Measurements from ENCODE around the gene VSIG10L2. TPM values are rescaled to one million over a fixed set of nuclear protein-coding genes. Genes with fewer than 3 reads are reported as not detected.
"Not testable (repeated sequence)": the region's sequence is repeated elsewhere in the genome, so short reads cannot be mapped to it uniquely, and the experiment has no call there.

VSIG10L2 gene
- total RNA-seq, 5 donors from 2014 or later (not counting 1 experiment from before 2014, with no cell fraction given), result not detected

- peak overlapping the region in 1 of 2 donors; percentile 44 for H3K4me3 ChIP-seq (ENCODE audit: control insufficient read depth in 1 of 2, extremely low read depth in 1 of 2, low read length in 1 of 2)
- WGBS (ENCODE audit: insufficient coverage), result 62% methylated on average over 8 of the region's 11 CpGs
- CTCF ChIA-PET, result interaction anchor here in 1 of 2 donors (0.6 kb wide), 1 partner anchor 22 kb away, joined by 4 read pairs; no protein-coding TSS in a partner anchor
These were observed 41.2 kb upstream of the VSIG10L2 start for GRCh38 chr11:125904678-125905077.

GRCh38 chr11:125910226-125910849 is 35.5 kb upstream of the VSIG10L2 start:
- POLR2A ChIA-PET, result interaction anchor here in 1 of 2 donors (0.7 kb wide), 1 partner anchor 497 kb away, joined by 5 read pairs; no protein-coding TSS in a partner anchor
- H3K4me3 ChIP-seq (ENCODE audit: control insufficient read depth in 1 of 2, extremely low read depth in 1 of 2, low read length in 1 of 2), result no peak overlapping the region

More at GRCh38 chr11:125904678-125905077, 41.2 kb upstream of the VSIG10L2 start:
- POLR2A ChIA-PET, result no interaction called here
- H3K36me3 Mint-ChIP-seq, result peaks cover 11% of the 10 kb centered on the region
- H3K27me3 Mint-ChIP-seq, result peaks cover 10 to 27% of the 10 kb centered on the region in 2 donors
- Histone ChIP-seq H3K27ac (ENCODE audit: low read length) (no peak overlapping the region), H3K9me3 (no peaks in the 10 kb centered on the region), H3K4me1 (ENCODE audit: control insufficient read depth in 1 of 2, extremely low read depth in 1 of 2, insufficient read depth in 2 of 2, low read length in 2 of 2) (peaks cover 20 to 25% of the 10 kb centered on the region in 2 experiments), H3K27me3 (replicated peaks in 1 of 2; ENCODE audit: control insufficient read depth in 2 of 2, extremely low read depth in 1 of 2, insufficient read depth in 2 of 2, low read length in 1 of 2) (peaks cover 5 to 20% of the 10 kb centered on the region in 2 experiments), H3K36me3 (ENCODE audit: control insufficient read depth in 2 of 2, extremely low read depth in 1 of 2, insufficient read depth in 1 of 2, low read length in 1 of 2) (peaks cover 0 to 6% of the 10 kb centered on the region in 2 donors)
- peak overlapping the region in 1 of 2 donors; percentile 83 for H3K27ac Mint-ChIP-seq
- ATAC-seq (replicated peaks in 1 of 4) (no peak), DNase-seq (no peak)
- peak overlapping the region; percentile 66 to 89 (median 71) for H3K4me3 Mint-ChIP-seq
- H3K9me3 Mint-ChIP-seq, result no peaks in the 10 kb centered on the region
- H3K4me1 Mint-ChIP-seq, result peaks cover 22 to 40% (median 38%) of the 10 kb centered on the region in 3 donors

GRCh38 chr11:125914601-125915000 is 31.2 kb upstream of the VSIG10L2 start:
- WGBS (ENCODE audit: insufficient coverage), result 96% methylated on average over 2 of the region's 3 CpGs
- H3K4me1 Mint-ChIP-seq; H3K4me1 ChIP-seq (ENCODE audit: control insufficient read depth in 1 of 2, extremely low read depth in 1 of 2, insufficient read depth in 2 of 2, low read length in 2 of 2); H3K9me3 ChIP-seq; H3K9me3 Mint-ChIP-seq; DNase-seq; H3K4me3 Mint-ChIP-seq; ATAC-seq (replicated peaks in 1 of 4); H3K36me3 Mint-ChIP-seq; CTCF ChIA-PET; H3K27ac Mint-ChIP-seq; H3K27ac ChIP-seq (ENCODE audit: low read length); H3K36me3 ChIP-seq (ENCODE audit: control insufficient read depth in 2 of 2, extremely low read depth in 1 of 2, insufficient read depth in 1 of 2, low read length in 1 of 2); POLR2A ChIA-PET; H3K4me3 ChIP-seq (ENCODE audit: control insufficient read depth in 1 of 2, extremely low read depth in 1 of 2, low read length in 1 of 2): not testable (repeated sequence)
- peaks cover 42 to 44% of the 10 kb centered on the region in 2 donors for H3K27me3 Mint-ChIP-seq
- H3K27me3 ChIP-seq (replicated peaks in 1 of 2; ENCODE audit: control insufficient read depth in 2 of 2, extremely low read depth in 1 of 2, insufficient read depth in 2 of 2, low read length in 1 of 2), result peaks cover 0 to 17% of the 10 kb centered on the region in 2 experiments

More at GRCh38 chr11:125910226-125910849, 35.5 kb upstream of the VSIG10L2 start:
- no peak overlapping the region for H3K27ac Mint-ChIP-seq
- Histone ChIP-seq H3K27ac (ENCODE audit: low read length) (no peak overlapping the region), H3K9me3 (no peaks in the 10 kb centered on the region), H3K36me3 (ENCODE audit: control insufficient read depth in 2 of 2, extremely low read depth in 1 of 2, insufficient read depth in 1 of 2, low read length in 1 of 2) (no peaks in the 10 kb centered on the region), H3K4me1 (ENCODE audit: control insufficient read depth in 1 of 2, extremely low read depth in 1 of 2, insufficient read depth in 2 of 2, low read length in 2 of 2) (no peaks in the 10 kb centered on the region), H3K27me3 (replicated peaks in 1 of 2; ENCODE audit: control insufficient read depth in 2 of 2, extremely low read depth in 1 of 2, insufficient read depth in 2 of 2, low read length in 1 of 2) (peaks cover 2 to 15% of the 10 kb centered on the region in 2 experiments)
- H3K27me3 Mint-ChIP-seq, result peaks cover 26 to 41% of the 10 kb centered on the region in 2 donors
- no peak for DNase-seq
- CTCF ChIA-PET, result interaction anchor here in 1 of 2 donors (0.7 kb wide), 1 partner anchor 284 kb away, joined by 3 read pairs; no protein-coding TSS in a partner anchor
- no peaks in the 10 kb centered on the region for H3K36me3 Mint-ChIP-seq
- peaks cover 0 to 3% (median 0%) of the 10 kb centered on the region in 3 donors for H3K4me1 Mint-ChIP-seq
- no CpG with 5 or more reads among the region's 8 CpGs for WGBS (ENCODE audit: insufficient coverage)
- no peak for ATAC-seq (replicated peaks in 1 of 4)
- H3K9me3 Mint-ChIP-seq, result no peaks in the 10 kb centered on the region
- H3K4me3 Mint-ChIP-seq, result no peak overlapping the region

- ChIA-PET CTCF (no interaction called here), POLR2A (no interaction called here)
- 81% methylated on average over 8 of the region's 12 CpGs for WGBS (ENCODE audit: insufficient coverage)
- Mint-ChIP-seq H3K4me3 (no peak overlapping the region), H3K27me3 (peaks cover 28 to 36% of the 10 kb centered on the region in 2 donors), H3K36me3 (no peaks in the 10 kb centered on the region), H3K9me3 (no peaks in the 10 kb centered on the region), H3K4me1 (no peaks in the 10 kb centered on the region), H3K27ac (no peak overlapping the region)
- no peaks in the 10 kb centered on the region for H3K36me3 ChIP-seq (ENCODE audit: control insufficient read depth in 2 of 2, extremely low read depth in 1 of 2, insufficient read depth in 1 of 2, low read length in 1 of 2)
- no peaks in the 10 kb centered on the region for H3K9me3 ChIP-seq
- ATAC-seq (replicated peaks in 1 of 4) (no peak), DNase-seq (no peak)
- peaks cover 0 to 23% of the 10 kb centered on the region in 2 experiments for H3K27me3 ChIP-seq (replicated peaks in 1 of 2; ENCODE audit: control insufficient read depth in 2 of 2, extremely low read depth in 1 of 2, insufficient read depth in 2 of 2, low read length in 1 of 2)
- H3K4me1 ChIP-seq (ENCODE audit: control insufficient read depth in 1 of 2, extremely low read depth in 1 of 2, insufficient read depth in 2 of 2, low read length in 2 of 2), result no peaks in the 10 kb centered on the region
- no peak overlapping the region for H3K4me3 ChIP-seq (ENCODE audit: control insufficient read depth in 1 of 2, extremely low read depth in 1 of 2, low read length in 1 of 2)
- H3K27ac ChIP-seq (ENCODE audit: low read length), result no peak overlapping the region
These were observed 29.0 kb upstream of the VSIG10L2 start for GRCh38 chr11:125916683-125917347.

GRCh38 chr11:125918140-125918840 is 27.6 kb upstream of the VSIG10L2 start:
- ATAC-seq (replicated peaks in 1 of 4) (no peak), DNase-seq (no peak)
- H3K4me1 Mint-ChIP-seq, result peaks cover 0 to 2% (median 0%) of the 10 kb centered on the region in 3 donors
- no peaks in the 10 kb centered on the region for H3K36me3 ChIP-seq (ENCODE audit: control insufficient read depth in 2 of 2, extremely low read depth in 1 of 2, insufficient read depth in 1 of 2, low read length in 1 of 2)
- peaks cover 0 to 25% of the 10 kb centered on the region in 2 experiments for H3K27me3 ChIP-seq (replicated peaks in 1 of 2; ENCODE audit: control insufficient read depth in 2 of 2, extremely low read depth in 1 of 2, insufficient read depth in 2 of 2, low read length in 1 of 2)
- no peak overlapping the region for H3K4me3 ChIP-seq (ENCODE audit: control insufficient read depth in 1 of 2, extremely low read depth in 1 of 2, low read length in 1 of 2)
- peaks cover 20 to 27% of the 10 kb centered on the region in 2 donors for H3K27me3 Mint-ChIP-seq
- WGBS (ENCODE audit: insufficient coverage), result 79% methylated on average over 9 of the region's 13 CpGs
- no peak overlapping the region for H3K27ac Mint-ChIP-seq
- H3K4me1 ChIP-seq (ENCODE audit: control insufficient read depth in 1 of 2, extremely low read depth in 1 of 2, insufficient read depth in 2 of 2, low read length in 2 of 2), result no peaks in the 10 kb centered on the region
- ChIA-PET POLR2A (interaction anchor here in 1 of 2 donors (0.6 kb wide), 1 partner anchor 31 kb away, joined by 3 read pairs; the partner anchor contains the start of gene HYLS1), CTCF (interaction anchor here in 1 of 2 donors (0.5 kb wide), 1 partner anchor 270 kb away, joined by 3 read pairs; no protein-coding TSS in a partner anchor)
- H3K9me3 Mint-ChIP-seq, result no peaks in the 10 kb centered on the region
- H3K36me3 Mint-ChIP-seq, result no peaks in the 10 kb centered on the region
- no peak overlapping the region for H3K27ac ChIP-seq (ENCODE audit: low read length)
- H3K9me3 ChIP-seq, result no peaks in the 10 kb centered on the region
- H3K4me3 Mint-ChIP-seq, result no peak overlapping the region

GRCh38 chr11:125921042-125921441 is 24.8 kb upstream of the VSIG10L2 start:
- no peaks in the 10 kb centered on the region for H3K4me1 ChIP-seq (ENCODE audit: control insufficient read depth in 1 of 2, extremely low read depth in 1 of 2, insufficient read depth in 2 of 2, low read length in 2 of 2)
- H3K36me3 Mint-ChIP-seq, result no peaks in the 10 kb centered on the region
- peaks cover 14 to 23% of the 10 kb centered on the region in 2 donors for H3K27me3 Mint-ChIP-seq
- H3K27ac Mint-ChIP-seq, result no peak overlapping the region
- no peak for DNase-seq
- no peak overlapping the region for H3K4me3 Mint-ChIP-seq
- no peaks in the 10 kb centered on the region for H3K9me3 ChIP-seq
- 20% methylated on average over 1 of the region's 9 CpGs for WGBS (ENCODE audit: insufficient coverage)
- ATAC-seq (replicated peaks in 1 of 4), result no peak
- H3K9me3 Mint-ChIP-seq, result no peaks in the 10 kb centered on the region
- peaks cover 0 to 2% (median 0%) of the 10 kb centered on the region in 3 donors for H3K4me1 Mint-ChIP-seq
- peaks cover 0 to 18% of the 10 kb centered on the region in 2 experiments for H3K27me3 ChIP-seq (replicated peaks in 1 of 2; ENCODE audit: control insufficient read depth in 2 of 2, extremely low read depth in 1 of 2, insufficient read depth in 2 of 2, low read length in 1 of 2)
- ChIA-PET CTCF (interaction anchor here in 1 of 2 donors (0.6 to 1.6 kb wide), 6 partner anchors 18 to 273 kb away, joined by 3 to 4 read pairs (median 3); partner anchors contain the start of gene PUS3), POLR2A (no interaction called here)
- H3K27ac ChIP-seq (ENCODE audit: low read length), result no peak overlapping the region
- no peaks in the 10 kb centered on the region for H3K36me3 ChIP-seq (ENCODE audit: control insufficient read depth in 2 of 2, extremely low read depth in 1 of 2, insufficient read depth in 1 of 2, low read length in 1 of 2)
- no peak overlapping the region for H3K4me3 ChIP-seq (ENCODE audit: control insufficient read depth in 1 of 2, extremely low read depth in 1 of 2, low read length in 1 of 2)
